OCI-LY3 (cell line): ENCODE results near the gene TP53I11.
A peak's percentile ranks its signal among the peaks of the same experiment; 100 is the strongest.

Experiments
- H2AFZ ChIP-seq: fragments of 200-600, 300-600 bp; shearing (Covaris generic); 2 replicates; pipeline ENCODE4 v1.6.0; 2014; ENCODE audit warnings: antibody characterized with exemption, low read depth, low read length
- H3K27ac ChIP-seq: fragments of 200-600, 300-600 bp; sonication (generic); 2 replicates; pipeline ENCODE4 v1.5.1; 2014; ENCODE audit warnings: mild to moderate bottlenecking, low read length, moderate library complexity, mixed read lengths
- H3K27me3 ChIP-seq: fragments of 200-600, 300-600 bp; sonication (generic); 2 replicates; pipeline ENCODE4 v1.6.1; 2014; ENCODE audit warnings: low read depth, low read length, mixed read lengths
- H3K36me3 ChIP-seq: fragments of 200-600, 300-600 bp; sonication (generic); replicated peaks from 2 replicates; pipeline ENCODE3; 2014; ENCODE audit warnings: low read depth, low read length, mixed read lengths
- H3K4me1 ChIP-seq: fragments of 300-600, 200-600 bp; sonication (generic); 2 replicates; pipeline ENCODE4 v1.6.1; 2014; ENCODE audit warnings: low read length, mixed read lengths
- H3K4me2 ChIP-seq: fragments of 200-600, 300-600 bp; sonication (generic); 2 replicates; pipeline ENCODE4 v1.6.1; 2014; ENCODE audit warnings: low read length, mixed read lengths
- H3K4me3 ChIP-seq: fragments of 300-600, 200-600 bp; sonication (generic); 2 replicates; pipeline ENCODE4 v1.5.1; 2014; ENCODE audit warnings: antibody characterized with exemption, mild to moderate bottlenecking, low read length, moderate library complexity
- H3K79me2 ChIP-seq: fragments of 300-600, 200-600 bp; shearing (Covaris generic); 2 replicates; pipeline ENCODE4 v1.6.1; 2014; ENCODE audit warnings: mild to moderate bottlenecking, low read length, mixed read lengths
- H3K9ac ChIP-seq: fragments of 300-600, 200-600 bp; shearing (Covaris generic); 2 replicates; pipeline ENCODE4 v1.6.0; 2014; ENCODE audit warnings: mild to moderate bottlenecking, low read length, moderate library complexity
- H3K9me3 ChIP-seq: fragments of 200-600, 300-600 bp; shearing (Covaris generic); 2 replicates; pipeline ENCODE4 v1.6.1; 2014; ENCODE audit warnings: low read length, mixed read lengths; ENCODE audit not compliant: insufficient read depth
- H4K20me1 ChIP-seq: fragments of 200-600, 300-600 bp; sonication (generic); 2 replicates; pipeline ENCODE4 v1.6.1; 2016; ENCODE audit warnings: low read length, mixed read lengths; ENCODE audit not compliant: insufficient read depth
- CTCF ChIP-seq: fragments of 200-600, 300-600 bp; sonication (generic); IDR thresholded peaks from 2 replicates; pipeline ENCODE4 v1.5.1; 2014; ENCODE audit warnings: antibody characterized with exemption, low read length, low read depth
- EZH2phosphoT487 ChIP-seq: fragments of 200-600 bp; shearing (Covaris generic); IDR thresholded peaks from 2 replicates; pipeline ENCODE4 v1.6.1; 2018; ENCODE audit warnings: antibody characterized with exemption, mixed run types, low read depth

TP53I11 gene, protein sequence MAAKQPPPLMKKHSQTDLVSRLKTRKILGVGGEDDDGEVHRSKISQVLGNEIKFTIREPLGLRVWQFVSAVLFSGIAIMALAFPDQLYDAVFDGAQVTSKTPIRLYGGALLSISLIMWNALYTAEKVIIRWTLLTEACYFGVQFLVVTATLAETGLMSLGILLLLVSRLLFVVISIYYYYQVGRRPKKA

GRCh38 chr11:44950625-44951476 lies at the start of gene TP53I11:
TP53I11 (minus strand) TSS chr11:44950883; CDS start chr11:44938335, 12,548 bp downstream.
- peaks cover 34% of the 10 kb centered on the region for H4K20me1 ChIP-seq
- no peak for TF ChIP-seq EZH2phosphoT487
- peak; percentile 70 for TF ChIP-seq CTCF
- H3K27ac ChIP-seq, result peak within 1 kb of the TSS; percentile 79
- no peaks in the 10 kb centered on the region for H3K9me3 ChIP-seq
- H3K4me1 ChIP-seq, result peaks cover 48% of the 10 kb centered on the region
- H3K36me3 ChIP-seq, result peaks cover 4% of the 10 kb centered on the region
- H3K4me2 ChIP-seq, result peak within 1 kb of the TSS; percentile 82
- peak within 1 kb of the TSS; percentile 100 for H3K4me3 ChIP-seq
- H3K9ac ChIP-seq, result peak within 1 kb of the TSS; percentile 100
- no peaks in the 10 kb centered on the region for H3K27me3 ChIP-seq
- peak within 1 kb of the TSS; percentile 60; the same call in 1 of the 2 replicates for H2AFZ ChIP-seq
- peaks cover 42% of the 10 kb centered on the region for H3K79me2 ChIP-seq

DNA sequence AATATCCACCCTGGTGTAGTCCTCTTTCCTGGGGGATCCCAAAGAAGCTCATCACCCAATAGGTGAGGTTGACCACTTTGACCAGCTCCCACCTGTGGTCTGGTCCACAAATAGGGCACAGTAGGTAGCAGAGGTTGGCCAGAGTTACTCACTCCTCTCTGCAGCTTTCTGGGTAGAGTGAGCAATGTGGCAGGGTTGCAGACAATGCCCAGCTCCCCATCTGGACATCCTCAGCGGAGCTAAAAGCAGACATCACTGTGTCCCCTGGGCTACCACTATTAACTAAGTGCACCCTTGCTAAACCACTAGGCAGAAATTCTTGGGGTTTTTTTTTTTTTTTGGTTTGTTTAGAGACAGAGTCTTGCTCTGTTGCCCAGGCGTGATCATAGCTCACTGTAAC lies 48.4 kb upstream of the TP53I11 start:
- Histone ChIP-seq H2AFZ (no peak overlapping the region), H3K79me2 (no peaks in the 10 kb centered on the region), H3K4me2 (no peak overlapping the region), H3K36me3 (no peaks in the 10 kb centered on the region), H3K9ac (no peak overlapping the region), H3K27ac (no peak overlapping the region), H3K9me3 (no peaks in the 10 kb centered on the region), H3K4me1 (no peaks in the 10 kb centered on the region), H3K27me3 (no peaks in the 10 kb centered on the region), H4K20me1 (no peaks in the 10 kb centered on the region), H3K4me3 (no peak overlapping the region)
- no peak for TF ChIP-seq CTCF
- TF ChIP-seq EZH2phosphoT487, result no peak

DNA sequence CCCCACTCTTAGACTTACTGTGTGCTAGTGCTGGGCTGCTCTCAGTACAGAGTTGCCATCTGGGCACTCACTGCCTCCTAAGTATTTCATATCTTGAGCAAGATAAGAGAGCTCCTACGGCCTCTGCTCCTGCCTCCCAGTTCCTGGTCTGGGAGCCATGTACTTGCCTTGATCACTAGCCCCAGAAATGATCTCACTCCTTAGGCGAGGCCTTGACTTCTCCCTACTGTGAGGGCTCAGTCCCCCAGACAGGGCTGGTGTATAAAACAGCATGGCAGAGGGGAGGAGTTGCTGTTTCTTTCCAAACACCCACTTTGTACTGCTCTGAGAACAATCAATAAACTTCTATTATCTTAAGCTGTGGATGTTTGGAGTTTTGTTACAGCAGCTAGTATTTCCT lies 47.4 kb upstream of the TP53I11 start:
- Histone ChIP-seq H3K79me2 (no peaks in the 10 kb centered on the region), H3K4me3 (no peak overlapping the region), H4K20me1 (no peaks in the 10 kb centered on the region), H3K4me1 (no peaks in the 10 kb centered on the region), H3K4me2 (no peak overlapping the region), H3K9ac (no peak overlapping the region), H3K27me3 (no peaks in the 10 kb centered on the region), H2AFZ (no peak overlapping the region), H3K9me3 (no peaks in the 10 kb centered on the region), H3K36me3 (no peaks in the 10 kb centered on the region), H3K27ac (no peak overlapping the region)
- TF ChIP-seq EZH2phosphoT487 (no peak), CTCF (no peak)

- no peaks in the 10 kb centered on the region for H3K4me1 ChIP-seq
- no peaks in the 10 kb centered on the region for H3K9me3 ChIP-seq
- H2AFZ ChIP-seq, result no peak overlapping the region
- H4K20me1 ChIP-seq, result no peaks in the 10 kb centered on the region
- no peaks in the 10 kb centered on the region for H3K27me3 ChIP-seq
- no peak overlapping the region for H3K4me3 ChIP-seq
- no peak overlapping the region for H3K27ac ChIP-seq
- no peak for TF ChIP-seq EZH2phosphoT487
- no peak overlapping the region for H3K9ac ChIP-seq
- H3K79me2 ChIP-seq, result no peaks in the 10 kb centered on the region
- H3K4me2 ChIP-seq, result no peak overlapping the region
- H3K36me3 ChIP-seq, result no peaks in the 10 kb centered on the region
Observed at GRCh38 chr11:44997566-44997965, 46.9 kb upstream of the TP53I11 start.
